GM12878 (cell line): Measurements from ENCODE around the gene TM4SF4.

Experiments used
- CREB1 ChIP-seq: IDR thresholded peaks from 2 replicates; pipeline ENCODE4 v1.6.1; 2012; ENCODE audit warnings: low read depth, mild to moderate bottlenecking, inconsistent platforms
- EP300 ChIP-seq, 2 experiments: fragments of 150-350 bp in 1 of 2; IDR thresholded peaks; 2 replicates each; pipeline ENCODE4 v1.6.1; 2011 to 2012; ENCODE audit warnings: low read depth in 2 of 2, low read length in 2 of 2, borderline replicate concordance in 1 of 2, improper control_type of control experiment in 1 of 2, inconsistent platforms in 1 of 2; ENCODE audit not compliant: control insufficient read depth in 1 of 2
- MXI1 ChIP-seq: fragments of 150-350 bp; IDR thresholded peaks from 2 replicates; pipeline ENCODE4 v1.6.1; 2011; ENCODE audit warnings: low read depth, mild to moderate bottlenecking, inconsistent platforms, low read length, improper control_type of control experiment
- NR2C2 ChIP-seq: IDR thresholded peaks from 2 replicates; pipeline ENCODE4 v1.6.1; 2011; ENCODE audit warnings: borderline replicate concordance, low read depth; ENCODE audit not compliant: control insufficient read depth, insufficient read length
- NRF1 ChIP-seq: conservative IDR thresholded peaks from 2 replicates; pipeline ENCODE4 v1.6.1; 2011; ENCODE audit warnings: mild to moderate bottlenecking, low read depth, low read length, improper control_type of control experiment
- POLR2A ChIP-seq: IDR thresholded peaks from 2 replicates; pipeline ENCODE4 v1.6.1; 2011; ENCODE audit warnings: low read depth, mild to moderate bottlenecking, low read length
- TAF1 ChIP-seq: IDR thresholded peaks from 2 replicates; pipeline ENCODE4 v1.6.1; 2011; ENCODE audit warnings: mild to moderate bottlenecking, low read depth, low read length, borderline replicate concordance
- YY1 ChIP-seq: IDR thresholded peaks from 2 replicates; pipeline ENCODE4 v1.6.1; 2011; ENCODE audit warnings: low read depth, mild to moderate bottlenecking, low read length
- TF ChIP-seq, protein P1 (sequence below), 3 experiments: IDR thresholded peaks in 2 of 3; conservative IDR thresholded peaks in 1 of 3; 2 replicates each; pipeline ENCODE4 v1.5.1; 2011; ENCODE audit warnings: low read depth in 3 of 3, low read length in 3 of 3, mild to moderate bottlenecking in 3 of 3, control low read depth in 2 of 3, moderate library complexity in 2 of 3, inconsistent platforms in 1 of 3, mixed read lengths in 1 of 3; ENCODE audit not compliant: control insufficient read depth in 2 of 3, insufficient read depth in 1 of 3; ENCODE audit errors: extremely low read depth in 1 of 3
- TF ChIP-seq, protein P2 (sequence below): fragments of 450-650 bp; IDR thresholded peaks from 2 replicates; pipeline ENCODE4 v1.6.1; 2014; ENCODE audit warnings: mild to moderate bottlenecking
- TF ChIP-seq, protein P3 (sequence below): IDR thresholded peaks from 2 replicates; pipeline ENCODE4 v1.6.1; 2012; ENCODE audit warnings: mild to moderate bottlenecking, low read depth, low read length
- TF ChIP-seq, protein P4 (sequence below): fragments of 450-650 bp; IDR thresholded peaks from 2 replicates; pipeline ENCODE4 v1.6.1; 2016; ENCODE audit warnings: mild to moderate bottlenecking, moderate library complexity, borderline replicate concordance

DNA sequence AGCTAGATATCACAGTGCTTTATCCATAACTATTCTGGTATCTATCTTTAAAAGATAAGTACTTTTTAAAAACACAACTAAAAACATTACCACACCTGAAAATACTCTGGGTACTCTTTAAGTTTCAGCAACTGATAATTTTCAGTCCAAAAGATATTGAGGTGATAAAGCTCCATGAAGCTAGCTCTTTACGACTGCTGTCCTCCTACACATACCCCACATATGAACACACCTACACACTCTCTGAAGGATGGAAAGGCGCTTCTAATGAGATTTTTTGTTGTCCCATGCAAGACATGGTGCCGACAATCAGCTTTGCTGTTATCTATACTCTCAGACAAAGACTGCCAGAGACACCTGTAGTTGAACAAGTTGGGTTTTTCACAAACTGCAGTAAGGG is 19.1 kb upstream of the TM4SF4 start:
- TF ChIP-seq CREB1 = no peak
- TF ChIP-seq NRF1 = no peak
- TF ChIP-seq, protein P1, sequence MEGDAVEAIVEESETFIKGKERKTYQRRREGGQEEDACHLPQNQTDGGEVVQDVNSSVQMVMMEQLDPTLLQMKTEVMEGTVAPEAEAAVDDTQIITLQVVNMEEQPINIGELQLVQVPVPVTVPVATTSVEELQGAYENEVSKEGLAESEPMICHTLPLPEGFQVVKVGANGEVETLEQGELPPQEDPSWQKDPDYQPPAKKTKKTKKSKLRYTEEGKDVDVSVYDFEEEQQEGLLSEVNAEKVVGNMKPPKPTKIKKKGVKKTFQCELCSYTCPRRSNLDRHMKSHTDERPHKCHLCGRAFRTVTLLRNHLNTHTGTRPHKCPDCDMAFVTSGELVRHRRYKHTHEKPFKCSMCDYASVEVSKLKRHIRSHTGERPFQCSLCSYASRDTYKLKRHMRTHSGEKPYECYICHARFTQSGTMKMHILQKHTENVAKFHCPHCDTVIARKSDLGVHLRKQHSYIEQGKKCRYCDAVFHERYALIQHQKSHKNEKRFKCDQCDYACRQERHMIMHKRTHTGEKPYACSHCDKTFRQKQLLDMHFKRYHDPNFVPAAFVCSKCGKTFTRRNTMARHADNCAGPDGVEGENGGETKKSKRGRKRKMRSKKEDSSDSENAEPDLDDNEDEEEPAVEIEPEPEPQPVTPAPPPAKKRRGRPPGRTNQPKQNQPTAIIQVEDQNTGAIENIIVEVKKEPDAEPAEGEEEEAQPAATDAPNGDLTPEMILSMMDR (IDR thresholded peaks at IDR 0.05 in 2 of 3, conservative IDR thresholded peaks at IDR 0.05 in 1 of 3; ENCODE audit: control insufficient read depth in 2 of 3, extremely low read depth in 1 of 3, insufficient read depth in 1 of 3, low read depth in 3 of 3, low read length in 3 of 3) = no peak
- no peak for TF ChIP-seq YY1
- TF ChIP-seq TAF1 = no peak
- TF ChIP-seq, protein P2, sequence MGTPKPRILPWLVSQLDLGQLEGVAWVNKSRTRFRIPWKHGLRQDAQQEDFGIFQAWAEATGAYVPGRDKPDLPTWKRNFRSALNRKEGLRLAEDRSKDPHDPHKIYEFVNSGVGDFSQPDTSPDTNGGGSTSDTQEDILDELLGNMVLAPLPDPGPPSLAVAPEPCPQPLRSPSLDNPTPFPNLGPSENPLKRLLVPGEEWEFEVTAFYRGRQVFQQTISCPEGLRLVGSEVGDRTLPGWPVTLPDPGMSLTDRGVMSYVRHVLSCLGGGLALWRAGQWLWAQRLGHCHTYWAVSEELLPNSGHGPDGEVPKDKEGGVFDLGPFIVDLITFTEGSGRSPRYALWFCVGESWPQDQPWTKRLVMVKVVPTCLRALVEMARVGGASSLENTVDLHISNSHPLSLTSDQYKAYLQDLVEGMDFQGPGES = no peak
- TF ChIP-seq, protein P3, sequence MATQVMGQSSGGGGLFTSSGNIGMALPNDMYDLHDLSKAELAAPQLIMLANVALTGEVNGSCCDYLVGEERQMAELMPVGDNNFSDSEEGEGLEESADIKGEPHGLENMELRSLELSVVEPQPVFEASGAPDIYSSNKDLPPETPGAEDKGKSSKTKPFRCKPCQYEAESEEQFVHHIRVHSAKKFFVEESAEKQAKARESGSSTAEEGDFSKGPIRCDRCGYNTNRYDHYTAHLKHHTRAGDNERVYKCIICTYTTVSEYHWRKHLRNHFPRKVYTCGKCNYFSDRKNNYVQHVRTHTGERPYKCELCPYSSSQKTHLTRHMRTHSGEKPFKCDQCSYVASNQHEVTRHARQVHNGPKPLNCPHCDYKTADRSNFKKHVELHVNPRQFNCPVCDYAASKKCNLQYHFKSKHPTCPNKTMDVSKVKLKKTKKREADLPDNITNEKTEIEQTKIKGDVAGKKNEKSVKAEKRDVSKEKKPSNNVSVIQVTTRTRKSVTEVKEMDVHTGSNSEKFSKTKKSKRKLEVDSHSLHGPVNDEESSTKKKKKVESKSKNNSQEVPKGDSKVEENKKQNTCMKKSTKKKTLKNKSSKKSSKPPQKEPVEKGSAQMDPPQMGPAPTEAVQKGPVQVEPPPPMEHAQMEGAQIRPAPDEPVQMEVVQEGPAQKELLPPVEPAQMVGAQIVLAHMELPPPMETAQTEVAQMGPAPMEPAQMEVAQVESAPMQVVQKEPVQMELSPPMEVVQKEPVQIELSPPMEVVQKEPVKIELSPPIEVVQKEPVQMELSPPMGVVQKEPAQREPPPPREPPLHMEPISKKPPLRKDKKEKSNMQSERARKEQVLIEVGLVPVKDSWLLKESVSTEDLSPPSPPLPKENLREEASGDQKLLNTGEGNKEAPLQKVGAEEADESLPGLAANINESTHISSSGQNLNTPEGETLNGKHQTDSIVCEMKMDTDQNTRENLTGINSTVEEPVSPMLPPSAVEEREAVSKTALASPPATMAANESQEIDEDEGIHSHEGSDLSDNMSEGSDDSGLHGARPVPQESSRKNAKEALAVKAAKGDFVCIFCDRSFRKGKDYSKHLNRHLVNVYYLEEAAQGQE = no peak
- no peak for TF ChIP-seq NR2C2
- TF ChIP-seq, protein P4, sequence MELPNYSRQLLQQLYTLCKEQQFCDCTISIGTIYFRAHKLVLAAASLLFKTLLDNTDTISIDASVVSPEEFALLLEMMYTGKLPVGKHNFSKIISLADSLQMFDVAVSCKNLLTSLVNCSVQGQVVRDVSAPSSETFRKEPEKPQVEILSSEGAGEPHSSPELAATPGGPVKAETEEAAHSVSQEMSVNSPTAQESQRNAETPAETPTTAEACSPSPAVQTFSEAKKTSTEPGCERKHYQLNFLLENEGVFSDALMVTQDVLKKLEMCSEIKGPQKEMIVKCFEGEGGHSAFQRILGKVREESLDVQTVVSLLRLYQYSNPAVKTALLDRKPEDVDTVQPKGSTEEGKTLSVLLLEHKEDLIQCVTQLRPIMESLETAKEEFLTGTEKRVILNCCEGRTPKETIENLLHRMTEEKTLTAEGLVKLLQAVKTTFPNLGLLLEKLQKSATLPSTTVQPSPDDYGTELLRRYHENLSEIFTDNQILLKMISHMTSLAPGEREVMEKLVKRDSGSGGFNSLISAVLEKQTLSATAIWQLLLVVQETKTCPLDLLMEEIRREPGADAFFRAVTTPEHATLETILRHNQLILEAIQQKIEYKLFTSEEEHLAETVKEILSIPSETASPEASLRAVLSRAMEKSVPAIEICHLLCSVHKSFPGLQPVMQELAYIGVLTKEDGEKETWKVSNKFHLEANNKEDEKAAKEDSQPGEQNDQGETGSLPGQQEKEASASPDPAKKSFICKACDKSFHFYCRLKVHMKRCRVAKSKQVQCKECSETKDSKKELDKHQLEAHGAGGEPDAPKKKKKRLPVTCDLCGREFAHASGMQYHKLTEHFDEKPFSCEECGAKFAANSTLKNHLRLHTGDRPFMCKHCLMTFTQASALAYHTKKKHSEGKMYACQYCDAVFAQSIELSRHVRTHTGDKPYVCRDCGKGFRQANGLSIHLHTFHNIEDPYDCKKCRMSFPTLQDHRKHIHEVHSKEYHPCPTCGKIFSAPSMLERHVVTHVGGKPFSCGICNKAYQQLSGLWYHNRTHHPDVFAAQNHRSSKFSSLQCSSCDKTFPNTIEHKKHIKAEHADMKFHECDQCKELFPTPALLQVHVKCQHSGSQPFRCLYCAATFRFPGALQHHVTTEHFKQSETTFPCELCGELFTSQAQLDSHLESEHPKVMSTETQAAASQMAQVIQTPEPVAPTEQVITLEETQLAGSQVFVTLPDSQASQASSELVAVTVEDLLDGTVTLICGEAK = no peak
- no peak for TF ChIP-seq MXI1
- no peak for TF ChIP-seq EP300 (IDR thresholded peaks at IDR 0.05; ENCODE audit: borderline replicate concordance in 1 of 2, control insufficient read depth in 1 of 2, low read depth in 2 of 2, low read length in 2 of 2)
- no peak for TF ChIP-seq POLR2A
